Kasumi-1 (cell line): ENCODE data around the gene MARCHF10.
"Not testable (repeated sequence)": the region's sequence is repeated elsewhere in the genome, so short reads cannot be mapped to it uniquely, and the experiment has no call there.

Source experiments
- DNase-seq, 2 experiments: peaks; one replicate each; lab custom pipeline; 2025; lab: John Stamatoyannopoulos, UW

Gene MARCHF10

GRCh38 chr17:62790564-62790986 lies 17.5 kb downstream of the MARCHF10 start:
- no peak for DNase-seq

- no peak for DNase-seq
Measured at GRCh38 chr17:62787366-62787765, 20.7 kb downstream of the MARCHF10 start.

GRCh38 chr17:62786646-62787045 lies 21.5 kb downstream of the MARCHF10 start:
- DNase-seq, result no peak

- DNase-seq, result not testable (repeated sequence)
Measured at GRCh38 chr17:62785983-62786382, 22.1 kb downstream of the MARCHF10 start.

GRCh38 chr17:62782730-62783270 lies 25.3 kb downstream of the MARCHF10 start:
- no peak for DNase-seq

GRCh38 chr17:62781831-62782251 lies 26.3 kb downstream of the MARCHF10 start:
- DNase-seq, result no peak

- DNase-seq, result peak in 1 of 2 experiments; percentile 10
Measured at GRCh38 chr17:62781356-62781755, 26.8 kb downstream of the MARCHF10 start.

- DNase-seq, result no peak
Measured at GRCh38 chr17:62780951-62781350, 27.2 kb downstream of the MARCHF10 start.

- DNase-seq, result no peak
Measured at GRCh38 chr17:62780269-62780668, 27.8 kb downstream of the MARCHF10 start.

- no peak for DNase-seq
Measured at GRCh38 chr17:62778990-62779681, 29.0 kb downstream of the MARCHF10 start.

- no peak for DNase-seq
Measured at GRCh38 chr17:62775876-62776275, 32.2 kb downstream of the MARCHF10 start.

GRCh38 chr17:62774338-62774737 lies 33.8 kb downstream of the MARCHF10 start:
- DNase-seq, result no peak

GRCh38 chr17:62767997-62768396 lies 40.1 kb downstream of the MARCHF10 start:
- DNase-seq, result no peak

GRCh38 chr17:62765351-62765750 lies 42.8 kb downstream of the MARCHF10 start:
- no peak for DNase-seq

- no peak for DNase-seq
Measured at GRCh38 chr17:62763891-62764600, 44.1 kb downstream of the MARCHF10 start.

GRCh38 chr17:62761884-62762283 lies 46.2 kb downstream of the MARCHF10 start:
- DNase-seq, result no peak

GRCh38 chr17:62760945-62761267 lies 47.2 kb downstream of the MARCHF10 start:
- no peak for DNase-seq

- no peak for DNase-seq
Measured at GRCh38 chr17:62760059-62760944, 47.8 kb downstream of the MARCHF10 start.

GRCh38 chr17:62757500-62757951 lies 50.6 kb downstream of the MARCHF10 start:
- no peak for DNase-seq

GRCh38 chr17:62756198-62756597 lies 51.9 kb downstream of the MARCHF10 start:
- DNase-seq, result no peak

- no peak for DNase-seq
Measured at GRCh38 chr17:62755141-62755851, 52.8 kb downstream of the MARCHF10 start.

GRCh38 chr17:62754631-62755030 lies 53.5 kb downstream of the MARCHF10 start:
- DNase-seq, result no peak
